ENCODE data around the gene HSPA1L.

GRCh38 chr6:31859923-31860322, 44.8 kb upstream of the HSPA1L start:
- no peak for TF ChIP-seq CTCF (IDR thresholded peaks at IDR 0.05)
- TF ChIP-seq ZFX (IDR thresholded peaks at IDR 0.05; ENCODE audit: borderline replicate concordance) = no peak

Measured in 22Rv1 (cell line).